Measurements from ENCODE around the gene SBSN. TPM values are rescaled to one million over a fixed set of nuclear protein-coding genes. Genes with fewer than 3 reads are reported as not detected.

SBSN gene
- total RNA-seq, 2 donors from 2014 or later: not detected

GRCh38 chr19:35524181-35524837 is 3.8 kb downstream of the SBSN start:
- Histone ChIP-seq H3K36me3 (no peaks in the 10 kb centered on the region), H3K27me3 (peaks cover 0 to 3% of the 10 kb centered on the region in 2 donors), H3K4me3 (no peak overlapping the region), H3K4me1 (no peaks in the 10 kb centered on the region), H3K27ac (no peak overlapping the region), H3K9me3 (no peaks in the 10 kb centered on the region)
- no peak for TF ChIP-seq CTCF (IDR thresholded peaks at IDR 0.05)
- no peak for DNase-seq (ENCODE audit: low spot score)

DNA sequence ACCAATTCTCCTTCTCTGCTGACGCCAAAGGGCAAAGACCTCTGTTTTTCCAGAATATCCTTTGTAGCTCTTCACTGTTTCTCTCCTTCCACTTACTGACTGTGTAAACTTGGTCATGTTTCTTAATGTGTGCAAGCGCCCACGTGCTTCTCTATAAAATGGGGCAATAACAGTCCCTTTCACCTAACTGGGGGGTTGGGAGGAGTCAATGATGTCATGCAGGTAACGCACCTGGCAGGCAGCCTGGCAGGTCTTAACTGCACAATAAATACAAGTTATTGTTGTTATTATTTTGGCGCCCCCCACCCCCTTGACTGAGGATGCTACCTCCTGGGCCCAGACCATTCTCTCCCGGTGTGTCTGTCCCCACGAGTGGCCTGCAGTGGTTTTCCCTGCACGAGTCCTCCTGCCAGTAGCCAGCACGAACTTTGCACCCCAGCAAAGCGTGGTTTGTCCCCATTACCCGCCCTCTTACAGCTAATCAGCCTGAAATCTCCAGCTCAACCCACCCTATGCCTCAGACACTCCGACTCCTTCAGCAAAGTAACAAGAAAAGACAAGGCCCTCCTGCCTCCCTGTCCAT is 5.3 kb downstream of the SBSN start:
- DNase-seq (ENCODE audit: low spot score): no peak
- TF ChIP-seq CTCF (IDR thresholded peaks at IDR 0.05): no peak
- Histone ChIP-seq H3K4me1 (no peaks in the 10 kb centered on the region), H3K27me3 (no peaks in the 10 kb centered on the region), H3K9me3 (no peaks in the 10 kb centered on the region), H3K36me3 (no peaks in the 10 kb centered on the region), H3K27ac (no peak overlapping the region), H3K4me3 (no peak overlapping the region)

DNA sequence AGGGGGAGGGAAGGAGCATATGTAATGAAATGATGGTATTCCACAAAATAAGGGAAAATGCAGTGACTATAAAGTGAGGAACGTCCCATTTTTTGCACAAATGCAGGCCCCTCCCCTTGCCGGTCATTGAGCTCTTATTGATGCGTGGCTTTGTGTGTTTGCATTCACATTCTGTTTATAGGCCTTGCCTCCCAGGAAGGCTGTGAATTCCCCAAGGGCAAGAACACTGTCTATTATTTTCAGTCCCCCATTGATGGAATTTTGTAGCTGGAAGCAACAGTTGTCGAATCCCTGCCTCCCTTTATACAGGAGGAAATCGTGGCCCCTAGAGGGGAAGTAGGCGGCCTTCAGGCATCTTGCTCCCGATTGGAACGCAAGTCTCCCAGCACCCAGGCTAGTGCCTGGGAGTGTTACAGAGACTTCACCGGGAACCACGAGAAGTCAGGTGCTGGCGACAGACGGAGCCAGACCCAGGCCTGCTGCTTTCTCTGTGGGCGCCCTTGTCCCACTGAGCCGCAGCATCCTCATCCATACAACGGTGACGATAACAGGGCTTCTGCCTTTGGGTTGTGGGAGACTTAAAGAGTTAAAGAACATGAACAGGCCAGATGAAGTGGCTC is 6.9 kb downstream of the SBSN start:
- TF ChIP-seq CTCF (IDR thresholded peaks at IDR 0.05): no peak
- H3K9me3 ChIP-seq: no peaks in the 10 kb centered on the region
- DNase-seq (ENCODE audit: low spot score): no peak
- H3K27ac ChIP-seq: no peak overlapping the region
- H3K36me3 ChIP-seq: no peaks in the 10 kb centered on the region
- no peaks in the 10 kb centered on the region for H3K4me1 ChIP-seq
- no peaks in the 10 kb centered on the region for H3K27me3 ChIP-seq
- H3K4me3 ChIP-seq: no peak overlapping the region

DNA sequence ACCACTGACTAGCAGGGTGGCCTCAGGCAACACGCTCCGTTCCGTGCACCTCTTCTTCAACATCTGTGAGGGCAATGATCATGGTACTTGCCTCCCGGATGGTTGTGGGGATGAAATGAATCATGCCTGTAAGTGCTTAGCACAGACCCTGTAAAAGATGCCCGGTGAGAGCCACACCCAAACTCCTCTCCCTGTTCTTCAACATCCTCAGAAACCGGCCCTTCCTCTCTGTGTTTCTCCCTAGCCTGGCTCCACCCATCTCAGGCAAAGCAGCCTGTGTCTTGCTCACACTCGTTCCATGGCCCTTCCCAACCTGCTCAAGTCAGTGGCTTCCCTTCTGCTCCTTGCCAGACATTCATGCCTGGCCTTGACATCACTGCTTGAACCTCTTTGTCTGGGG is 8.8 kb downstream of the SBSN start:
- TF ChIP-seq CTCF (IDR thresholded peaks at IDR 0.05): no peak
- no peaks in the 10 kb centered on the region for H3K9me3 ChIP-seq
- no peaks in the 10 kb centered on the region for H3K36me3 ChIP-seq
- H3K27me3 ChIP-seq: no peaks in the 10 kb centered on the region
- no peak overlapping the region for H3K27ac ChIP-seq
- H3K4me3 ChIP-seq: no peak overlapping the region
- no peaks in the 10 kb centered on the region for H3K4me1 ChIP-seq
- DNase-seq (ENCODE audit: low spot score): no peak

- H3K27me3 ChIP-seq: no peaks in the 10 kb centered on the region
Measured at GRCh38 chr19:35518313-35518712, 9.8 kb downstream of the SBSN start.

More at GRCh38 chr19:35518313-35518712, 9.8 kb downstream of the SBSN start:
- H3K4me3 ChIP-seq: no peak overlapping the region
- no peak overlapping the region for H3K27ac ChIP-seq
- H3K36me3 ChIP-seq: no peaks in the 10 kb centered on the region
- H3K4me1 ChIP-seq: no peaks in the 10 kb centered on the region
- H3K9me3 ChIP-seq: no peaks in the 10 kb centered on the region
- DNase-seq (ENCODE audit: low spot score): no peak
- no peak for TF ChIP-seq CTCF (IDR thresholded peaks at IDR 0.05)
